Heart left ventricle (tissue), 13 donors: ENCODE measurements around the gene ADAMTSL1.

Experiments used
- POLR2A ChIP-seq, 2 donors: fragments of 450-650 bp; IDR thresholded peaks; one replicate each; pipeline ENCODE4 v1.6.1; 2017; ENCODE audit warnings: antibody characterized with exemption in 2 of 2, mild to moderate bottlenecking in 2 of 2, moderate library complexity in 2 of 2
- TF ChIP-seq, protein P1 (sequence below), 12 donors: fragments of 200-600 bp; sonication (generic) in 4 of 12; IDR thresholded peaks; one replicate each; pipeline versions ENCODE4 v1.5.0 to v1.8.0; 2018 to 2022; ENCODE audit warnings: antibody characterized with exemption in 12 of 12, mild to moderate bottlenecking in 5 of 12
- donor health status: ischemic (EF 13 %, LVEDD 7.1; RV severe dilation, severe dysfunction).
- donor health status: DM: no; HTN: yes; CAD: no.
- donor health status: DM: no; HTN: no; CAD: no.
- donor health status: ischemic (EF 25% LVEDD 6.9; RV normal size, moderate dysfunction).
- donor health status: ischemic (EF 25% LVEDD 5.7; RV mildly dilated, moderate dysfunction).
- donor health status: ischemic (EF 35%, LVEDD 5.7; RV mildly dilated, moderate dysfunction).
- donor health status: nonischemic (EF 11% LVEDD 7.7; RV severe dilation, severe dysfunction).
- donor health status: DM: yes; HTN: yes; CAD: no.
- donor health status: PGD.
- donor health status: ischemic (EF 29% LVEDD 5.4; RV normal size, mild dysfunction).
- donor health status: nonischemic (EF 23%, LVEDD 6.1; RV moderate dilation, normal function).

DNA sequence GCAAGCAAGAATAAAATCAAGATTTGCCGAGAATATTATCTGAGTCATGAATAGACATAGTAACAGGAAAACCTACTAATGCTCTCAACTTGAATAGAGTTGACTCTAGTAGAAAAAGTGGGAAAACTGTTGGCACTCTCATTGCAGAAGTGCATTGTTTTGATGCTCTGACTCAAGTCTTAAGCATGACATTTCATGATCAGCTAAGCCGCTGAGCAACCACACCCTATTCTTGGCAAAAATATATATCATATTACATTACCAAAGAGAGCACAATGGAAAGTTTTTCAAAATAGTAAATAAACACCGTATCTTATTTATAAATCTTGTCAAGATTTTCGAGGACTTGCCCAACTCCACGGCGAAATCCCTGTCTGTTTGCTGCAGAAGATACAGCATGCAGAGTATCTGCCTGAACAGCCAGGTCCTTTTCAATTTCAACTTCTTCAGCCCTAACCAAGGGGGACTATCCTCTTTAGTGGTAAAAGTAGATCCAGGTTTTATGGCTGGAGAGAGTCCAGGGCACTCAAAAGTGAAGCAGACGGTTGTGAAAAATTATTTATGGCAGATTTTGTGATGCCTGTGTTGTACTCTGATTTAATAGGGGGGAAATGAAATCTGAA lies 13.9 kb upstream of the ADAMTSL1 start:
- TF ChIP-seq, protein P1, sequence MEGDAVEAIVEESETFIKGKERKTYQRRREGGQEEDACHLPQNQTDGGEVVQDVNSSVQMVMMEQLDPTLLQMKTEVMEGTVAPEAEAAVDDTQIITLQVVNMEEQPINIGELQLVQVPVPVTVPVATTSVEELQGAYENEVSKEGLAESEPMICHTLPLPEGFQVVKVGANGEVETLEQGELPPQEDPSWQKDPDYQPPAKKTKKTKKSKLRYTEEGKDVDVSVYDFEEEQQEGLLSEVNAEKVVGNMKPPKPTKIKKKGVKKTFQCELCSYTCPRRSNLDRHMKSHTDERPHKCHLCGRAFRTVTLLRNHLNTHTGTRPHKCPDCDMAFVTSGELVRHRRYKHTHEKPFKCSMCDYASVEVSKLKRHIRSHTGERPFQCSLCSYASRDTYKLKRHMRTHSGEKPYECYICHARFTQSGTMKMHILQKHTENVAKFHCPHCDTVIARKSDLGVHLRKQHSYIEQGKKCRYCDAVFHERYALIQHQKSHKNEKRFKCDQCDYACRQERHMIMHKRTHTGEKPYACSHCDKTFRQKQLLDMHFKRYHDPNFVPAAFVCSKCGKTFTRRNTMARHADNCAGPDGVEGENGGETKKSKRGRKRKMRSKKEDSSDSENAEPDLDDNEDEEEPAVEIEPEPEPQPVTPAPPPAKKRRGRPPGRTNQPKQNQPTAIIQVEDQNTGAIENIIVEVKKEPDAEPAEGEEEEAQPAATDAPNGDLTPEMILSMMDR (IDR thresholded peaks at IDR 0.05): no peak
- TF ChIP-seq POLR2A (IDR thresholded peaks at IDR 0.05): no peak
